Measurements from ENCODE around the gene PEX11G. TPM values are rescaled to one million over a fixed set of nuclear protein-coding genes. Genes with fewer than 3 reads are reported as not detected.

Gene PEX11G
- total RNA-seq, 1 donor, result 2.9 TPM

- H3K27ac ChIP-seq (ENCODE audit: low read depth, low read length), result peak overlapping the region; percentile 28
- H3K36me3 ChIP-seq (ENCODE audit: insufficient read depth, low read length), result peaks cover 4% of the 10 kb centered on the region
- DNase-seq (ENCODE audit: insufficient read length, low spot score, missing footprints), result peak; percentile 94
- peaks cover 3% of the 10 kb centered on the region for H3K27me3 ChIP-seq (ENCODE audit: insufficient read depth, low read length)
- no peak for TF ChIP-seq CTCF (IDR thresholded peaks at IDR 0.05; ENCODE audit: extremely low read depth, low read depth, low read length)
- H3K4me2 ChIP-seq (ENCODE audit: insufficient read depth, low read length), result peak overlapping the region; percentile 97
- H2AFZ ChIP-seq (ENCODE audit: low read length), result peak overlapping the region; percentile 31
- H4K20me1 ChIP-seq (ENCODE audit: insufficient read depth, low read length), result no peaks in the 10 kb centered on the region
- H3K9me3 ChIP-seq (ENCODE audit: low read depth, low read length), result no peaks in the 10 kb centered on the region
- peaks cover 7% of the 10 kb centered on the region for H3K79me2 ChIP-seq (ENCODE audit: insufficient read depth, low read length)
- peak overlapping the region; percentile 75 for H3K4me3 ChIP-seq (ENCODE audit: insufficient read depth, low read length)
- peaks cover 18% of the 10 kb centered on the region for H3K4me1 ChIP-seq (ENCODE audit: insufficient read depth, low read length)
These were observed 28.0 kb upstream of the PEX11G start for GRCh38 chr19:7516878-7517277.

GRCh38 chr19:7516333-7516732, 27.5 kb upstream of the PEX11G start:
- Histone ChIP-seq H3K4me2 (ENCODE audit: insufficient read depth, low read length) (peak overlapping the region; percentile 97), H4K20me1 (ENCODE audit: insufficient read depth, low read length) (no peaks in the 10 kb centered on the region), H3K4me1 (ENCODE audit: insufficient read depth, low read length) (peaks cover 15% of the 10 kb centered on the region), H2AFZ (ENCODE audit: low read length) (peak overlapping the region; percentile 31), H3K4me3 (ENCODE audit: insufficient read depth, low read length) (peak overlapping the region; percentile 75), H3K36me3 (ENCODE audit: insufficient read depth, low read length) (peaks cover 4% of the 10 kb centered on the region), H3K79me2 (ENCODE audit: insufficient read depth, low read length) (peaks cover 7% of the 10 kb centered on the region), H3K27ac (ENCODE audit: low read depth, low read length) (peak overlapping the region; percentile 28), H3K27me3 (ENCODE audit: insufficient read depth, low read length) (peaks cover 3% of the 10 kb centered on the region), H3K9me3 (ENCODE audit: low read depth, low read length) (no peaks in the 10 kb centered on the region)
- peak; percentile 93 for DNase-seq (ENCODE audit: insufficient read length, low spot score, missing footprints)
- TF ChIP-seq CTCF (IDR thresholded peaks at IDR 0.05; ENCODE audit: extremely low read depth, low read depth, low read length), result no peak

- peak within 1 kb of the TSS; percentile 28 for H3K27ac ChIP-seq (ENCODE audit: low read depth, low read length)
- H3K27me3 ChIP-seq (ENCODE audit: insufficient read depth, low read length), result peaks cover 3% of the 10 kb centered on the region
- peaks cover 4% of the 10 kb centered on the region for H3K36me3 ChIP-seq (ENCODE audit: insufficient read depth, low read length)
- peak within 1 kb of the TSS; percentile 75 for H3K4me3 ChIP-seq (ENCODE audit: insufficient read depth, low read length)
- H3K9me3 ChIP-seq (ENCODE audit: low read depth, low read length), result no peaks in the 10 kb centered on the region
- no peak for TF ChIP-seq CTCF (IDR thresholded peaks at IDR 0.05; ENCODE audit: extremely low read depth, low read depth, low read length)
- H3K79me2 ChIP-seq (ENCODE audit: insufficient read depth, low read length), result peaks cover 7% of the 10 kb centered on the region
- H2AFZ ChIP-seq (ENCODE audit: low read length), result peak within 1 kb of the TSS; percentile 97
- H3K4me1 ChIP-seq (ENCODE audit: insufficient read depth, low read length), result peaks cover 15% of the 10 kb centered on the region
- peak within 1 kb of the TSS; percentile 97 for H3K4me2 ChIP-seq (ENCODE audit: insufficient read depth, low read length)
- no peaks in the 10 kb centered on the region for H4K20me1 ChIP-seq (ENCODE audit: insufficient read depth, low read length)
- peak; percentile 100 for DNase-seq (ENCODE audit: insufficient read length, low spot score, missing footprints)
These were observed 26.9 kb upstream of the PEX11G start, which contains the start of gene ZNF358 for GRCh38 chr19:7515645-7516151. TSS of gene ZNF358 (plus strand) at chr19:7516103. CDS start at chr19:7519243, 3,140 bp downstream.

- H3K9me3 ChIP-seq (ENCODE audit: low read depth, low read length), result no peaks in the 10 kb centered on the region
- TF ChIP-seq CTCF (IDR thresholded peaks at IDR 0.05; ENCODE audit: extremely low read depth, low read depth, low read length), result no peak
- H3K4me3 ChIP-seq (ENCODE audit: insufficient read depth, low read length), result peak overlapping the region; percentile 70
- no peak overlapping the region for H3K27ac ChIP-seq (ENCODE audit: low read depth, low read length)
- DNase-seq (ENCODE audit: insufficient read length, low spot score, missing footprints), result no peak
- no peaks in the 10 kb centered on the region for H4K20me1 ChIP-seq (ENCODE audit: insufficient read depth, low read length)
- peaks cover 7% of the 10 kb centered on the region for H3K79me2 ChIP-seq (ENCODE audit: insufficient read depth, low read length)
- peaks cover 4% of the 10 kb centered on the region for H3K36me3 ChIP-seq (ENCODE audit: insufficient read depth, low read length)
- H3K4me2 ChIP-seq (ENCODE audit: insufficient read depth, low read length), result peak overlapping the region; percentile 77
- peaks cover 3% of the 10 kb centered on the region for H3K27me3 ChIP-seq (ENCODE audit: insufficient read depth, low read length)
- peaks cover 15% of the 10 kb centered on the region for H3K4me1 ChIP-seq (ENCODE audit: insufficient read depth, low read length)
- H2AFZ ChIP-seq (ENCODE audit: low read length), result peak overlapping the region; percentile 97
These were observed 26.3 kb upstream of the PEX11G start for GRCh38 chr19:7515110-7515644.

Measured in osteoblast (primary cell).